Rectal smooth muscle tissue (tissue), 1 donor: ENCODE results near the gene FGF8.
"Not testable (repeated sequence)": the region's sequence is repeated elsewhere in the genome, so short reads cannot be mapped to it uniquely, and the experiment has no call there.

Experiments
- H3K27ac ChIP-seq: one replicate; pipeline ENCODE4 v1.7.0; 2013; ENCODE audit warnings: low read depth, low read length, inconsistent platforms
- H3K27me3 ChIP-seq: one replicate; pipeline ENCODE4 v1.7.0; 2013; ENCODE audit warnings: low read length; ENCODE audit not compliant: control insufficient read depth, insufficient read depth
- H3K36me3 ChIP-seq: one replicate; pipeline ENCODE4 v1.7.0; 2013; ENCODE audit warnings: low read length; ENCODE audit not compliant: control insufficient read depth, insufficient read depth
- H3K4me1 ChIP-seq: one replicate; pipeline ENCODE4 v1.7.0; 2013; ENCODE audit warnings: low read length; ENCODE audit not compliant: control insufficient read depth, insufficient read depth
- H3K4me3 ChIP-seq: one replicate; pipeline ENCODE4 v1.7.0; 2013; ENCODE audit warnings: low read length
- H3K9ac ChIP-seq: one replicate; pipeline ENCODE4 v1.7.0; 2013; ENCODE audit warnings: low read length

The FGF8 gene

GRCh38 chr10:101797403-101798059 is 21.6 kb upstream of the FGF8 start:
- Histone ChIP-seq H3K27me3 (no peaks in the 10 kb centered on the region), H3K9ac (no peak overlapping the region), H3K36me3 (peaks cover 52% of the 10 kb centered on the region), H3K4me1 (no peaks in the 10 kb centered on the region), H3K27ac (no peak overlapping the region), H3K4me3 (no peak overlapping the region)

DNA sequence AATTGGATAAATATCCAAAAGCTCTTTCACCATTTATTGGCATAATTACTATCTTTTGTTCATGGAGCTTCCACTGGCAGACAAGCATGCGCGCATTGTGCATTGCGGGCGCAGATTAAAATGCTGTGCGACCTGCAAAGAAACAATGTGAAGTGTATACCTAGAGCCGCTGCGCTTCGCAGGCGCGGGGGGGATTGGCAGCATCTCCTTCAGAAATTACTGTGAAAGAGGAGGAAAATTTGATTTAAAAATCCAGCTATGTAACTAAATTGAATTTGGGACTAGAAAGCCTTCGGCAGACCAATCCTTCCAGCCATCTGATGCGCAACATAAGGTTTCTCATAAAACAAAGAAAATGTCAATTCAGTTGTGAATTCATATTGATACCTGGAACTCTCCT is 17.6 kb upstream of the FGF8 start:
- Histone ChIP-seq H3K4me3 (no peak overlapping the region), H3K9ac (no peak overlapping the region), H3K27ac (no peak overlapping the region), H3K36me3 (peaks cover 35% of the 10 kb centered on the region), H3K4me1 (no peaks in the 10 kb centered on the region), H3K27me3 (no peaks in the 10 kb centered on the region)

DNA sequence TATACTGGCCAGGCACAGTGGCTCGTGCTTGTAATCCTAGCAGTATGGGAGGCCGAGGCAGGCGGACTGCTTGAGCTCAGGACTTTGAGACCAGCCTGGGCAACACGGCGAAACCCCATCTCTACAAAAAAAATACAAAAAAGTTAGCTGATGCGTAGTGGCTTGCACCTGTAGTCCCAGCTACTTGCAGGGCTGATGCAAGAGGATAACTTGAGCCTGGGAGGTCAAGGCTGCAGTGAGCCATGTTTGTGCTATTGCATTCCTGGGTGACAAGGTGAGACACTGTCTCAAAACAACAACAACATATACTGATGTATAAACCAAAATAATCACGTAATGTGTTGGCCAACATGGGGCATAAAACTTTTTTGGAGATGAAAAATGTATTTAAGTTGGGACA is 13.8 kb upstream of the FGF8 start:
- Histone ChIP-seq H3K27me3 (no peaks in the 10 kb centered on the region), H3K36me3 (peaks cover 29% of the 10 kb centered on the region), H3K4me3 (no peak overlapping the region), H3K27ac (no peak overlapping the region), H3K4me1 (no peaks in the 10 kb centered on the region), H3K9ac (no peak overlapping the region)

- peaks cover 29% of the 10 kb centered on the region for H3K36me3 ChIP-seq
- not testable (repeated sequence) for H3K27me3 ChIP-seq, H3K27ac ChIP-seq
Observed at GRCh38 chr10:101789231-101789630, 13.3 kb upstream of the FGF8 start.

GRCh38 chr10:101785801-101786200 is 9.9 kb upstream of the FGF8 start:
- peaks cover 15% of the 10 kb centered on the region for H3K36me3 ChIP-seq
- no peak overlapping the region for H3K4me3 ChIP-seq
- no peak overlapping the region for H3K27ac ChIP-seq
- H3K27me3 ChIP-seq = no peaks in the 10 kb centered on the region
- H3K4me1 ChIP-seq = peaks cover 6% of the 10 kb centered on the region
- no peak overlapping the region for H3K9ac ChIP-seq

More at GRCh38 chr10:101789231-101789630, 13.3 kb upstream of the FGF8 start:
- not testable (repeated sequence) for H3K4me3 ChIP-seq, H3K4me1 ChIP-seq, H3K9ac ChIP-seq

DNA sequence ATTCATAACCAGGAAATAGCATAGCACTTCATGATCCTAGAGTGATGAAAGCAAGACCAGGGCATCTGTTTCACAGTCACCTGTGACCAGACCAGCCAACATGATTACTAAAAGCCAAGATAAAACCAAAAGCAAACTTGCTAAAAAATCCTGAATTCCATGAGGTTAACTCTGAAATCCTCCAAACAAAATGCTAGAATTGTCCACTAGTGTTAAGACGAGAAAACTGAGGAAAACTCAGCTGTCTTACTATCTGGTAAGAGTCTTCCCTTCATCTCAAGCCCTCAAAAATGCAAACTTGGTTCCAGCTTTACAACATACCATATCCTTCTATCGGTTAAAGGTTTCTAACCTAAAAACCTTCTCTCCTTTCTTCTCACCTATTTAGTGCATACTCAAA is 8.6 kb upstream of the FGF8 start:
- Histone ChIP-seq H3K27ac (no peak overlapping the region), H3K4me1 (peaks cover 9% of the 10 kb centered on the region), H3K9ac (no peak overlapping the region), H3K27me3 (peaks cover 2% of the 10 kb centered on the region), H3K4me3 (no peak overlapping the region), H3K36me3 (peaks cover 13% of the 10 kb centered on the region)

DNA sequence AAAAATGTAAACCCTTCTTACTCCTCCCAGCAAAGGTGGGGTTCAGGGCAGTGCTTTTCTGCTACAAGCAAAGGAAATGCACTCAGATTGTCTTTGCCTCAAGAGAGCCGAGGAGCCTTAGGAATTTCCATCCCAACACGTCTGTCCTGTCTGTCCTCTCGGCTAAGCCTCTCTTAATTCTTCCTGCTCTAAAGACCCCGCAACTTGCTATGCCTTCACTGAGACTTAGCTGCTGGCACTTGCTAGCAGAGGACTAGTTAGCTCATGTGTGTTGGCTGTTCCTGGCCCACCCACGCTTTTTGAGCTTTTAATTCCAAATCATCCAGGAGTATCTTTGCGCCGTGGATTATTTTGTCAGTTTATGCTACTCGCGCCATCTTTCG is 7.8 kb upstream of the FGF8 start:
- Histone ChIP-seq H3K27me3 (peaks cover 3% of the 10 kb centered on the region), H3K4me3 (peak overlapping the region; percentile 75), H3K4me1 (peaks cover 9% of the 10 kb centered on the region), H3K9ac (no peak overlapping the region), H3K36me3 (peaks cover 11% of the 10 kb centered on the region), H3K27ac (no peak overlapping the region)

DNA sequence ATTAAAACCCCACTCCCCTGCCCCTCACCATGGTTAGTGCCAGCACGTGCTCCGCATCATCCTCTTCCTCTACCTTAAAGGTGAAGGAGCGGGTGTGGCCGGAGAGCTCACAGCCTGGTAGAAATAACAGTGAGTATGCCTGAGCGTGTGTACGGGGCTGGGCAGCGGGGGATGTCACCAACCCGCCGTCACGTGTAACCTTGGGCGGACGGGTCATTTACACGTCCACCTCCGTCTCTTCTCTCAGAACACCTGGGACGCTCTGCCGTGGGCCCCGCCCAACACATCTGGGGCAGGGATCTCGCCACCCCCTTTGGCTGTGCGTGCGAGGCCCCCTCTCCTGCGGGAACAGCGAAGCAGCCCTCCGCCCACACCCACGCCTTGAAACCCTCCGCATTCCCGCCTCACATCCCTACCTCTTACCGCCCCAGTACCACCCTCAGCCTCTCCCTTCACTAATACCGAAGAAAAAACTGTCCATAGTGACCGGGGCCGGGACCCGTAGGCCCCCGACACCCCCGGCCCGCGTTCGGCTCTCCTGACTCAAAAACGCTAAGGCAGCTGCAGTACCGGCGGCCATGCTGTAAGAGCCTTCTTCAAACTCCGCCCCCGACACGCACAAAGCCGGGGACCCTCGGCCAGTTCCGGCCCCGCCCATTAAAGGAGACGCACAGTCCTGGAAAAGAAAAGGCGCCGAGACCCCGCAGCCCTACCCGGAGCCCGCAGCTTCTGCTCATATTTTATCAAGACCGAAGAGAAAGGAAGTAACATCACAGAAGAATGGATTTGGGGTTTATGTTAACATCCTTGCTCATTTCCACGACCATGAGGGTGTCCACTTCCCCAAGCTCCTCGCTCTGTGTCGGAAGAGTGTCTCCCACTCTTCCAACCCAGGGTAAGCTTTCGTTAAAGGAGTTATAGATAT is 7.2 kb upstream of the FGF8 start, which contains the start of gene NPM3:
Gene NPM3, minus strand, starts transcription at position 636 of the 925 bp plus-strand sequence. Its CDS starts 56 bp downstream, at position 580.
- H3K27me3 ChIP-seq = peaks cover 9% of the 10 kb centered on the region
- peaks cover 11% of the 10 kb centered on the region for H3K36me3 ChIP-seq
- peak within 1 kb of the TSS; percentile 19 for H3K9ac ChIP-seq
- peak within 1 kb of the TSS; percentile 4 for H3K27ac ChIP-seq
- H3K4me3 ChIP-seq = peak within 1 kb of the TSS; percentile 75
- peaks cover 9% of the 10 kb centered on the region for H3K4me1 ChIP-seq

DNA sequence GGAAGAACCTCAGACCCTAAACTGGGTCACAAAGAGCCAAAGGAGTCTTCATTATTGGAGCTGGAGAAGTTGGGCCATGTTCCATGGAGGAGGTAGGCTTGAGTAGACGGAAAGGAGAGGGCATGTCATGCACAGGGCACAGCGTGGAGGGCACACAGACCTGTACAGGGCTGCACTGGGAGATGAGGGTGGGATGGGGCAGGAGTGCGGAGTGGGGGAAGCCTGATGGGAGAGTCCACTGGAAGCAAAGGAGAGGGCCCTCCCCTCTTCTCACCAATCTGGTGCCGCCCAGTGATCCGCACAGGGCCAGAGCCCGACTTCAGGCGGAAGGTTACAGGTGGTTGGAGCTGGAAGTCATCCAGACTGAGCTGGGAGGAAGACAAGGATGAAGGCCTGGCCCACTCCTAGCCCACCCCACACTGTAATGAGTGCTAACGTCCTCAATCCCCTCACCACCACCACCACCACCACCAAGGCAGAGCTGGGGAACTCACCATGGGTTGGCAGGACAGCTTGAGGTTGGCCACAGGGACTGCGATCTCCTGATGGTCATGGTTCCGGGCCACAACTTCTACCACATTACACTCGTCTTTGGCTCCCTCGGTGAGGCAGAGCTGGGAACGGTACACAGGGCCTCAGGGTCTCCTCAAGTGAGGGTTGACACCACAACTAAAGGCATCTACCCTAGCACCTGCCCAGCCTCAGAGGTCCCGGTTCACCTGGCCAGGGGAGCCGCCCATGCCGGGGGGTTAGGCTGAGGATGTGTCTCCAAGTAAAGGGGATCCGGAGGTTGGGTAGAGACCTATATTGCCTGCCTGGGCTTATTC is 6.3 kb upstream of the FGF8 start:
- no peak overlapping the region for H3K27ac ChIP-seq
- H3K36me3 ChIP-seq = peaks cover 8% of the 10 kb centered on the region
- H3K4me3 ChIP-seq = peak overlapping the region; percentile 75
- H3K27me3 ChIP-seq = peaks cover 13% of the 10 kb centered on the region
- peak overlapping the region; percentile 19 for H3K9ac ChIP-seq
- peaks cover 9% of the 10 kb centered on the region for H3K4me1 ChIP-seq

- H3K36me3 ChIP-seq = peaks cover 5% of the 10 kb centered on the region
- peaks cover 9% of the 10 kb centered on the region for H3K4me1 ChIP-seq
Observed at GRCh38 chr10:101781655-101781983, 5.7 kb upstream of the FGF8 start.

GRCh38 chr10:101780818-101781654 is 5.1 kb upstream of the FGF8 start:
- no peak overlapping the region for H3K4me3 ChIP-seq
- H3K9ac ChIP-seq = no peak overlapping the region
- H3K4me1 ChIP-seq = peaks cover 9% of the 10 kb centered on the region
- peaks cover 18% of the 10 kb centered on the region for H3K27me3 ChIP-seq
- H3K36me3 ChIP-seq = peaks cover 4% of the 10 kb centered on the region
- no peak overlapping the region for H3K27ac ChIP-seq

More at GRCh38 chr10:101781655-101781983, 5.7 kb upstream of the FGF8 start:
- Histone ChIP-seq H3K9ac (no peak overlapping the region), H3K27ac (no peak overlapping the region), H3K4me3 (no peak overlapping the region), H3K27me3 (peaks cover 18% of the 10 kb centered on the region)
